ENCODE measurements around the gene EAF2.

Gene EAF2

DNA sequence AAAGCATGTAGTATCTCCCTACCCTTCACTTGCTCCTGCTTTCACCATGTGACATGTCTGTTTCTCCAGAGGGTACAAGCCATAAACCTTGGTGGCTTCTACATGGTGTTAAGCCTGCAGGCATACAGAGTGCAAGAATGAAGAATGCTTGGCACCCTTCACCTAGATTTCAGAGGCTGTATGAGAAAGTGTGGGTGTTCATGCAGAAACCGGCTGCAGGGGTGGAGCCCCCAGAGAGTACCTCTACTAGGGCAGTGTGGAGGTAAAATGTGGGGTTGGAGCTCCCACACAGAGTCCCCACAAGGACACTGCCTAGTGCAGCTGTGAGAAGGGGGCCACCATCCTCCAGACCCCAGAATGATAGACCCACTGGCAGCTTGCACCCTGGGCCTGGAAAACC is 91.4 kb downstream of the EAF2 start:
- no peak overlapping the region for H3K4me3 ChIP-seq (ENCODE audit: low read depth, low read length)
- TF ChIP-seq, protein P1, sequence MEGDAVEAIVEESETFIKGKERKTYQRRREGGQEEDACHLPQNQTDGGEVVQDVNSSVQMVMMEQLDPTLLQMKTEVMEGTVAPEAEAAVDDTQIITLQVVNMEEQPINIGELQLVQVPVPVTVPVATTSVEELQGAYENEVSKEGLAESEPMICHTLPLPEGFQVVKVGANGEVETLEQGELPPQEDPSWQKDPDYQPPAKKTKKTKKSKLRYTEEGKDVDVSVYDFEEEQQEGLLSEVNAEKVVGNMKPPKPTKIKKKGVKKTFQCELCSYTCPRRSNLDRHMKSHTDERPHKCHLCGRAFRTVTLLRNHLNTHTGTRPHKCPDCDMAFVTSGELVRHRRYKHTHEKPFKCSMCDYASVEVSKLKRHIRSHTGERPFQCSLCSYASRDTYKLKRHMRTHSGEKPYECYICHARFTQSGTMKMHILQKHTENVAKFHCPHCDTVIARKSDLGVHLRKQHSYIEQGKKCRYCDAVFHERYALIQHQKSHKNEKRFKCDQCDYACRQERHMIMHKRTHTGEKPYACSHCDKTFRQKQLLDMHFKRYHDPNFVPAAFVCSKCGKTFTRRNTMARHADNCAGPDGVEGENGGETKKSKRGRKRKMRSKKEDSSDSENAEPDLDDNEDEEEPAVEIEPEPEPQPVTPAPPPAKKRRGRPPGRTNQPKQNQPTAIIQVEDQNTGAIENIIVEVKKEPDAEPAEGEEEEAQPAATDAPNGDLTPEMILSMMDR (IDR thresholded peaks at IDR 0.05; ENCODE audit: control insufficient read depth, extremely low read depth, insufficient read depth): no peak
- no peak for DNase-seq (ENCODE audit: low read depth)

All from LNCaP clone FGC (cell line).